BLaER1 (cell line): ENCODE results near the gene SPATA16.
"Not testable (repeated sequence)": the region's sequence is repeated elsewhere in the genome, so short reads cannot be mapped to it uniquely, and the experiment has no call there.

ENCODE experiments used
- H3K27ac ChIP-seq: shearing (Covaris generic); formaldehyde crosslinking; 2 replicates; pipeline ENCODE4 v1.8.1; 2022
- H3K27me3 ChIP-seq: shearing (Covaris generic); formaldehyde crosslinking; 2 replicates; pipeline ENCODE4 v1.8.1; 2022
- H3K36me3 ChIP-seq: shearing (Covaris generic); formaldehyde crosslinking; 2 replicates; pipeline ENCODE4 v1.8.1; 2022
- H3K4me1 ChIP-seq: shearing (Covaris generic); formaldehyde crosslinking; 2 replicates; pipeline ENCODE4 v1.8.1; 2022
- H3K4me2 ChIP-seq: shearing (Covaris generic); formaldehyde crosslinking; 2 replicates; pipeline ENCODE4 v1.8.1; 2022
- H3K4me3 ChIP-seq: shearing (Covaris generic); formaldehyde crosslinking; 2 replicates; pipeline ENCODE4 v1.8.1; 2022
- H3K9ac ChIP-seq: shearing (Covaris generic); formaldehyde crosslinking; 2 replicates; pipeline ENCODE4 v1.8.1; 2022
- H3K9me3 ChIP-seq: shearing (Covaris generic); formaldehyde crosslinking; 2 replicates; pipeline ENCODE4 v1.8.1; 2022
- H4K20me1 ChIP-seq: shearing (Covaris generic); formaldehyde crosslinking; 2 replicates; pipeline ENCODE4 v1.8.1; 2022
- Cebpa-rat ChIP-seq: shearing (Covaris generic); IDR thresholded peaks from 2 replicates; pipeline ENCODE4 v1.8.1; 2022

The SPATA16 gene

GRCh38 chr3:172968646-172969045 lies 172.4 kb downstream of the SPATA16 start:
- Histone ChIP-seq H3K9me3 (no peaks in the 10 kb centered on the region), H4K20me1 (no peaks in the 10 kb centered on the region), H3K4me1 (peaks cover 10% of the 10 kb centered on the region; the same call in 1 of the 2 replicates), H3K36me3 (no peaks in the 10 kb centered on the region), H3K27me3 (no peaks in the 10 kb centered on the region), H3K27ac (no peak overlapping the region), H3K9ac (no peak overlapping the region), H3K4me3 (no peak overlapping the region), H3K4me2 (no peak overlapping the region)
- TF ChIP-seq Cebpa-rat: no peak

- Histone ChIP-seq H3K9me3 (no peaks in the 10 kb centered on the region), H3K27me3 (no peaks in the 10 kb centered on the region), H3K9ac (no peak overlapping the region), H4K20me1 (no peaks in the 10 kb centered on the region), H3K36me3 (no peaks in the 10 kb centered on the region), H3K27ac (no peak overlapping the region), H3K4me3 (no peak overlapping the region), H3K4me1 (peaks cover 10% of the 10 kb centered on the region; the same call in 1 of the 2 replicates), H3K4me2 (no peak overlapping the region)
- TF ChIP-seq Cebpa-rat: no peak
Observed at GRCh38 chr3:172965256-172965655, 175.8 kb downstream of the SPATA16 start.

GRCh38 chr3:172960626-172961182 lies 180.3 kb downstream of the SPATA16 start:
- not testable (repeated sequence) for H3K27me3 ChIP-seq, H4K20me1 ChIP-seq, H3K9ac ChIP-seq, H3K4me2 ChIP-seq, H3K9me3 ChIP-seq, H3K36me3 ChIP-seq, H3K27ac ChIP-seq, H3K4me1 ChIP-seq, H3K4me3 ChIP-seq

GRCh38 chr3:172958565-172958964 lies 182.5 kb downstream of the SPATA16 start:
- TF ChIP-seq Cebpa-rat: no peak
- no peak overlapping the region for H3K4me2 ChIP-seq
- no peaks in the 10 kb centered on the region; the same call in 1 of the 2 replicates for H3K9me3 ChIP-seq
- H4K20me1 ChIP-seq: no peaks in the 10 kb centered on the region
- no peaks in the 10 kb centered on the region for H3K27me3 ChIP-seq
- no peak overlapping the region for H3K9ac ChIP-seq
- H3K4me3 ChIP-seq: no peak overlapping the region
- peaks cover 4% of the 10 kb centered on the region for H3K4me1 ChIP-seq
- H3K36me3 ChIP-seq: no peaks in the 10 kb centered on the region
- H3K27ac ChIP-seq: no peak overlapping the region

- Histone ChIP-seq H3K4me2 (peak overlapping the region; percentile 51), H3K36me3 (no peaks in the 10 kb centered on the region), H4K20me1 (no peaks in the 10 kb centered on the region), H3K9ac (no peak overlapping the region), H3K27ac (no peak overlapping the region), H3K4me1 (peaks cover 10% of the 10 kb centered on the region), H3K27me3 (no peaks in the 10 kb centered on the region), H3K9me3 (no peaks in the 10 kb centered on the region; the same call in 1 of the 2 replicates), H3K4me3 (no peak overlapping the region)
- no peak for TF ChIP-seq Cebpa-rat
Observed at GRCh38 chr3:172953571-172953970, 187.5 kb downstream of the SPATA16 start.

GRCh38 chr3:172951511-172951910 lies 189.5 kb downstream of the SPATA16 start:
- H3K4me1 ChIP-seq: peaks cover 10% of the 10 kb centered on the region
- H3K9me3 ChIP-seq: no peaks in the 10 kb centered on the region; the same call in 1 of the 2 replicates
- H4K20me1 ChIP-seq: no peaks in the 10 kb centered on the region
- no peak overlapping the region for H3K27ac ChIP-seq
- H3K4me3 ChIP-seq: no peak overlapping the region
- H3K9ac ChIP-seq: no peak overlapping the region
- H3K4me2 ChIP-seq: no peak overlapping the region
- no peaks in the 10 kb centered on the region for H3K27me3 ChIP-seq
- no peaks in the 10 kb centered on the region for H3K36me3 ChIP-seq
- TF ChIP-seq Cebpa-rat: no peak

GRCh38 chr3:172946061-172946460 lies 195.0 kb downstream of the SPATA16 start:
- no peak overlapping the region for H3K27ac ChIP-seq
- H3K4me2 ChIP-seq: no peak overlapping the region
- no peaks in the 10 kb centered on the region for H3K9me3 ChIP-seq
- no peak for TF ChIP-seq Cebpa-rat
- H3K9ac ChIP-seq: no peak overlapping the region
- H3K27me3 ChIP-seq: no peaks in the 10 kb centered on the region
- no peaks in the 10 kb centered on the region for H3K4me1 ChIP-seq
- H4K20me1 ChIP-seq: no peaks in the 10 kb centered on the region
- H3K4me3 ChIP-seq: no peak overlapping the region
- H3K36me3 ChIP-seq: no peaks in the 10 kb centered on the region

- no peaks in the 10 kb centered on the region for H4K20me1 ChIP-seq
- no peaks in the 10 kb centered on the region for H3K4me1 ChIP-seq
- H3K27ac ChIP-seq: no peak overlapping the region
- no peaks in the 10 kb centered on the region for H3K9me3 ChIP-seq
- no peaks in the 10 kb centered on the region for H3K27me3 ChIP-seq
- H3K36me3 ChIP-seq: no peaks in the 10 kb centered on the region
- H3K9ac ChIP-seq: no peak overlapping the region
- no peak for TF ChIP-seq Cebpa-rat
- H3K4me2 ChIP-seq: no peak overlapping the region
- H3K4me3 ChIP-seq: no peak overlapping the region
Observed at GRCh38 chr3:172939651-172940293, 201.3 kb downstream of the SPATA16 start.

- H3K27me3 ChIP-seq: no peaks in the 10 kb centered on the region
- H3K4me3 ChIP-seq: no peak overlapping the region
- H3K9me3 ChIP-seq: no peaks in the 10 kb centered on the region
- TF ChIP-seq Cebpa-rat: no peak
- H3K27ac ChIP-seq: no peak overlapping the region
- no peak overlapping the region for H3K9ac ChIP-seq
- H3K4me1 ChIP-seq: no peaks in the 10 kb centered on the region
- no peaks in the 10 kb centered on the region for H3K36me3 ChIP-seq
- H3K4me2 ChIP-seq: no peak overlapping the region
- H4K20me1 ChIP-seq: no peaks in the 10 kb centered on the region
Observed at GRCh38 chr3:172938788-172939187, 202.2 kb downstream of the SPATA16 start.

- no peak overlapping the region for H3K27ac ChIP-seq
- H3K4me2 ChIP-seq: no peak overlapping the region
- no peaks in the 10 kb centered on the region for H3K27me3 ChIP-seq
- no peaks in the 10 kb centered on the region for H3K36me3 ChIP-seq
- no peak overlapping the region for H3K9ac ChIP-seq
- no peaks in the 10 kb centered on the region for H3K9me3 ChIP-seq
- no peak for TF ChIP-seq Cebpa-rat
- peaks cover 8% of the 10 kb centered on the region; the same call in 1 of the 2 replicates for H3K4me1 ChIP-seq
- H3K4me3 ChIP-seq: no peak overlapping the region
- H4K20me1 ChIP-seq: no peaks in the 10 kb centered on the region
Observed at GRCh38 chr3:172931746-172932285, 209.2 kb downstream of the SPATA16 start.
